Measurements from ENCODE around the gene INPP5J.
"Not testable (repeated sequence)": the region's sequence is repeated elsewhere in the genome, so short reads cannot be mapped to it uniquely, and the experiment has no call there.

DNA sequence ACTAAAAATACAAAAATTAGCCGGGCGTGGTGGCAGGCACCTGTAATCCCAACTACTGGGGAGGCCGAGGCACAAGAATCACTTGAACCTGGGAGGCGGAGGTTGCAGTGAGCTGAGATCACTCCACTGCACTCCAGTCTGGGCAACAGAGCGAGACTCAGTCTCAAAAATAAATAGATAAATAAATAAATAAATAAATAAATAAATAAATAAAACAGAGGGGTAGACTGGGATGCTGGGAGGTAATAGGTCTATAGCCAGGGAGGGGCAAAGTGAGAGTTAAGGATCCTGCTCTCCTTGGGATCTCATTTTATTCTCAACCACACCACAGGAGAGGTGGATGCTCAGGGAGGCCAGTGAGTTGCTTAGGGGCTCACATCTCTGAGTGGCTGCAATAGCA is 25.2 kb upstream of the INPP5J start:
- TF ChIP-seq CTCF (IDR thresholded peaks at IDR 0.05; ENCODE audit: low read depth, low read length, poor library complexity, severe bottlenecking); EZH2phosphoT487 (IDR thresholded peaks at IDR 0.05; ENCODE audit: borderline replicate concordance, low read length): not testable (repeated sequence)
